Peyer's patch (tissue), 4 donors: ENCODE measurements around the gene CORO1C.

Experiments
- POLR2A ChIP-seq, 2 donors: fragments of 450-650 bp; IDR thresholded peaks; one replicate each; pipeline ENCODE4 v1.5.1; 2017; ENCODE audit warnings: antibody characterized with exemption in 2 of 2, mild to moderate bottlenecking in 2 of 2, moderate library complexity in 2 of 2
- TF ChIP-seq, protein P1 (sequence below), 6 experiments: fragments of 450-650 bp in 4 of 6; fragments of 200-600 bp in 2 of 6; sonication (generic) in 1 of 6; IDR thresholded peaks; one replicate each; pipeline ENCODE4 v1.5.1; 2017 to 2019; ENCODE audit warnings: antibody characterized with exemption in 6 of 6, mild to moderate bottlenecking in 3 of 6, moderate library complexity in 1 of 6

DNA sequence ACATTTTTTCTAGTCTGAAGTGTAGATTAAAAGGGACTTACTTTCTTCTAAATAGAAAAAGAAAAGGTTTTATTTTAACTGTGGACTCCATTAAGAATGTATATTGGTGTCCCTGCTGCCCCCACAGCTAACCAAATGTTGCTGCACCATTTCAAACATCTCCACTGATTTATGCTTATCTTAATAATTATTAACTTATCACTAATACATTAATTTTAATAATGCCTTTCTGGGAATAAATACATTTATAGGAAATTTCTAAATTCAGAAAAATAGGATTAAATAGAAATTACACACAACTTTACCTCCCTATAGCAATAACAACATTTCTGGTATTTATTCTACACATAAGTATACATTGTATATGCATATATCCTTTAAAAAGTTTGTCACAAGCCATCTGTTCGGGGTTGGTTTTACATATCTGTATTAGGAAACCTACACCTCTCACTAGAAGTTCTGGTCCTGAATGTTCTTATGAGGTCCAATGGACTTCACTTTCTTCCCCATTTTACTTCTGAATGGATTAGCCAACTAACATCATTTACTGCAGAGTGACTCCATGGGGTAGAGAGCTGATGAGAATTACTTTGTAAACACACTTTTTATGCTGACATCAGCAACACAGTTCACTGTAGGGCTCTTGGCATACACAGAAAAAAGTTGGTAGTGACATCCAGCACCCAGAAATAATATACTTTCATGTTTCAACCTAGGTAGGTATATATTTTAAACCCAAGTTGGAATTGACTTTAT is 88.2 kb downstream of the CORO1C start:
- TF ChIP-seq, protein P1, sequence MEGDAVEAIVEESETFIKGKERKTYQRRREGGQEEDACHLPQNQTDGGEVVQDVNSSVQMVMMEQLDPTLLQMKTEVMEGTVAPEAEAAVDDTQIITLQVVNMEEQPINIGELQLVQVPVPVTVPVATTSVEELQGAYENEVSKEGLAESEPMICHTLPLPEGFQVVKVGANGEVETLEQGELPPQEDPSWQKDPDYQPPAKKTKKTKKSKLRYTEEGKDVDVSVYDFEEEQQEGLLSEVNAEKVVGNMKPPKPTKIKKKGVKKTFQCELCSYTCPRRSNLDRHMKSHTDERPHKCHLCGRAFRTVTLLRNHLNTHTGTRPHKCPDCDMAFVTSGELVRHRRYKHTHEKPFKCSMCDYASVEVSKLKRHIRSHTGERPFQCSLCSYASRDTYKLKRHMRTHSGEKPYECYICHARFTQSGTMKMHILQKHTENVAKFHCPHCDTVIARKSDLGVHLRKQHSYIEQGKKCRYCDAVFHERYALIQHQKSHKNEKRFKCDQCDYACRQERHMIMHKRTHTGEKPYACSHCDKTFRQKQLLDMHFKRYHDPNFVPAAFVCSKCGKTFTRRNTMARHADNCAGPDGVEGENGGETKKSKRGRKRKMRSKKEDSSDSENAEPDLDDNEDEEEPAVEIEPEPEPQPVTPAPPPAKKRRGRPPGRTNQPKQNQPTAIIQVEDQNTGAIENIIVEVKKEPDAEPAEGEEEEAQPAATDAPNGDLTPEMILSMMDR (IDR thresholded peaks at IDR 0.05) = no peak
- TF ChIP-seq POLR2A (IDR thresholded peaks at IDR 0.05) = no peak
